GM18873 (cell line): ENCODE data around the gene CALML3.

Source experiments
- ATAC-seq: cut with Tn5 transposase; IDR thresholded peaks from one replicate; pipeline ENCODE4 v1.9.1; 2021; ENCODE audit warnings: mild to moderate bottlenecking, moderate library complexity, moderate number of reproducible peaks; ENCODE audit not compliant: unreplicated experiment, low FRiP score

Gene CALML3

GRCh38 chr10:5564537-5565204 is 39.9 kb downstream of the CALML3 start:
- ATAC-seq, result no peak

- ATAC-seq, result no peak
These were observed 40.4 kb downstream of the CALML3 start for GRCh38 chr10:5565205-5565545.

- ATAC-seq, result no peak
These were observed 41.2 kb downstream of the CALML3 start for GRCh38 chr10:5565671-5566581.

- no peak for ATAC-seq
These were observed 41.9 kb downstream of the CALML3 start for GRCh38 chr10:5566614-5567013.

- ATAC-seq, result no peak
These were observed 42.7 kb downstream of the CALML3 start for GRCh38 chr10:5567477-5567876.

- ATAC-seq, result no peak
These were observed 44.2 kb downstream of the CALML3 start for GRCh38 chr10:5568984-5569383.

DNA sequence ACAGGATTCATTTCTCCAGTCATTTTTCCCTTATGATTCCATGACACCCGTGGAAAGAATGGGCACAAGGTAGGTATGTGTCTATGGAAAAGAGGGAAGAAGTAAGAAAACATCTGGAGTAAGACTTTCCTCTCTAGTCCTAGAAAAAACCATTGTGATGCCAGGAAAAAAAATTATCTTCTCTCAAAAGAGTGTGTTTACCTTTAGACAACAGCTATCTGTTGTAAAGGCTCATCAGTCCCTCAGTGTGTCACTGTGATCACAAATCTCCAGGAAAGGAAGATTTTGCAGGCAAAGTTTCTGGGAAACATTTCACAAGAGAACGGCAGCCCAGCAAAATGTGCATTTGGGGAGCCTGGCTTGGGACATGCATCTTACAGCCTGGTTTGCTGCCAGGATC is 44.8 kb downstream of the CALML3 start:
- no peak for ATAC-seq

- ATAC-seq, result no peak
These were observed 45.4 kb downstream of the CALML3 start for GRCh38 chr10:5570007-5570655.

DNA sequence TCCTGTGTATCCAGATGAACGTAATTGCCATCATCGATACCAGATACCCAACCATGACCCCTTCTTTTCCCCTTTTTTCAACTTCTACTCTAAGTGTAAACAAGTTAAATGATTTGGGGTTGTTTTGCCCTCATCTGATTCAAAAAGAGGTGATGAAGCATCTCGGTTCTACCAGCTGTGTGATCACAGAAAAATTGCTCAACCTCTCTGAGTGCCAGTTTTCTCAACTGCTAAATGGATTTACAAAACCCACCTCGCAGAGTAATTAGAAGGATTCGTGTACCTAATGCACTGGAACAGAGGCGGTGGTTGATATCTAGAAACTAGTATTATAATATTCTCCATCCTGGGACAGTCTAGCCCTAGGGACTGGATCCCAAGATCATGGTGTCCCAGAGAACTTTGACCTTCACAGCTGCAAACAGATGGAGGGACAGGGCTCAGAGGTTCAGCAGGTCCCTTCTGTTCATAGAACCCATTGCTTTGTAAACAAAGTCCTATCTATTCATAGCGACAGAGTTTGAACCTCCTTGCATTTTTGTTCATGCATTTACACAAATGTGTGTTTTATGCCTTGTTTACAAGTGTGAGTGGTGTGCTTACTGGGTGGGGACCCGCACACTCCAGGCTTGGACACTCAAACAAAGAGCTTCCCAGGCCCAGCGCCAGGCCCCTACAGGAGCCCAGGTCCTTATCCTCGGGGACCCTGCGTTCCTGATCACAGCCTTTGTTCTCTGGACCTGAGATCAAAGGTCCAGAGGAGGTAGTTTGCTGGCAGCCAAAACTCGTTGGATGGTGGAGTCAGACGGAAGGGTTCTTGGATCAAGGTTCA is 46.4 kb downstream of the CALML3 start:
- no peak for ATAC-seq

DNA sequence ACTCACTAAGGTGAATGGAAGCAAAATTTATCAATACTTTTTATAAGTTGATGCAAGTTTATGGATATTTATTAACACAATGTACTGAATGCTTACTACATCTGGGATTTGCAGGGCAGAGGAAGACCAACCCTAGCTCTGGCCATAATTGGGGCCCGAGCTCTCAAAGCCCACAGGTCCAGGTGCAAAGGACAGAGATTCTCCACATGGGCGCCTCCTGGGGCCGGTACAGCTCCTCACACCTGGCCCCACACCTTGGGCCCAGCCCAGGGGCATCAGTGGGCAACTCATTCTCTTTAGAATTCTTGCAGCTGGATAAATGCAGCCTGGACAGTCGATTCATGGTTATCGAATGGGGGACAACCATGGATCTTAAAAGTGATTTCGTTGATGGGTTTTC is 47.1 kb downstream of the CALML3 start:
- ATAC-seq, result no peak

- ATAC-seq, result no peak
These were observed 48.7 kb downstream of the CALML3 start for GRCh38 chr10:5573319-5573950.

GRCh38 chr10:5573968-5574641 is 49.3 kb downstream of the CALML3 start:
- ATAC-seq, result no peak

GRCh38 chr10:5574642-5575131 is 49.9 kb downstream of the CALML3 start:
- ATAC-seq, result no peak

- ATAC-seq, result no peak
These were observed 50.4 kb downstream of the CALML3 start for GRCh38 chr10:5575144-5575481.

DNA sequence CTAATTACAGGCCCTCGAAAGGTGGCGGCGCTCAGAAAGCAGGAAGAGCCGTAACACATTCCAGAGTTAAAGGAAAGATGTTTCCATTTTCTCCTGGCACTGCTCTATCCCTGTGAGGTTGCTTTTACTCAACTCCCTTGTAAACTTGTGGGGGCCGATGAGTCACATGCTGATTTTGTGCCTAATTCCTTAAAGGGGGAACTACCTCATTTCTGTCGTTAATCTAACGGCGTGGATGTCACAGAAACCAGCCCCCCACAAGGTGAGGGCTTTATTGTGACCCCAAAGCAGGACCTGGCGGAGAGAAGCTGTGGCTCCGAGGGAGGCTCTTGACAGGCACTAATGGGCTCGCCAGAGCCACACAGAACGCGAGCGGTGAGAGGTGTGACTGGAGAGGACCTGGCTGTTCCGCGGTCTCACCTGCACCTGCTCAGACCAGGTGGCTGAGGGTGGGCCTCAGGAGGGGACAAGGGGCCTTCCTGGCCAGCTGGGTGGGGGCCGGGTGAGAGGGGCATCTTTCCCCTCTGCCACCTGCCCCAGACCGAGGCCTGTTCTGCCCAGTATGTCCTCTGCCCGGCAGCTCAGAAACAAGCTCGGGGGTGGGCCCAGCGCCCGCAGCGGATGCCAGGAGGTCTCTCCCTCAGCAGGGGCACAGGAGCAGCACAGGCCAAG is 50.9 kb downstream of the CALML3 start:
- ATAC-seq, result no peak

DNA sequence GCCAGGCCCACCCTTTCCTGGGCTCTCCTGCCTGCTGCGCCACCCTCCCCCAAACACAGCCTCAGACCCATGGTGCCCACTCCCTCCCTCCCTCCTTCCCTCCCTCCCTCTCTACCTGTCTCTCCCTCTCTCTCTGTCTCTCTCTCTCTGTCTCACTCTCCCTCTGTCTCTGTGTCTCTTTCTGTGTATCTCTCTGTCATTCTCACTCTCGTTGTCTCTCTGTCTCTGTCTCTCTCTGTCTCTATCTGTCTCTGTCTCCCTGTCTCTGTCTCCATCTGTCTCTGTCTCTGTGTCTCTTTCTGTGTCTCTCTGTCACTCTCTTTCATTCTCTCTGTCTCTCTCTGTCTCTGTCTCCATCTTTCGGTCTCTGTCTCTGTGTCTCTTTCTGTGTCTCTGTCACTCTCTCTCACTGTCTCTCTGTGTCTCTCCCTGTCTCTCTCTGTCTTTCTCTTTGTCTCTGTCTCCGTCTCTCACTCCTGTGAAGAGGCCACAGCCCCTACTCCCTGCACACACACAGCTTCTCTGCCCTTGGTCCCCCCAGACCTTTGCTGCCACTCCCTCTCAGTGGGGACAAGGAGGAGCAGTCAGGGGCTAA is 51.5 kb downstream of the CALML3 start:
- no peak for ATAC-seq
